HEK293T (cell line): Measurements from ENCODE around the gene MXD1.

ENCODE experiments used
- CTCF ChIA-PET: fragments of 350-600 bp; formaldehyde crosslinking; extraction: SDS; loops from one replicate; lab custom pipeline; 2021; ENCODE audit warnings: antibody characterized with exemption, inconsistent platforms; lab: Yijun Ruan, JAX
- POLR2A ChIA-PET: fragments of 350-600 bp; formaldehyde crosslinking; extraction: SDS; loops from one replicate; lab custom pipeline; 2020; ENCODE audit warnings: antibody characterized with exemption, inconsistent platforms; lab: Yijun Ruan, JAX
- DNase-seq: peaks from one replicate; pipeline ENCODE4 v3.0.0; 2012; ENCODE audit warnings: mixed read lengths; ENCODE audit errors: extremely low spot score
- ARNT ChIP-seq: fragments of 450-650 bp; IDR thresholded peaks from 2 replicates; pipeline ENCODE4 v1.6.1; 2017; ENCODE audit warnings: mild to moderate bottlenecking
- BHLHE40 ChIP-seq: fragments of 450-650 bp; IDR thresholded peaks from 2 replicates; pipeline ENCODE4 v1.6.1; 2016; ENCODE audit warnings: mild to moderate bottlenecking, moderate library complexity, borderline replicate concordance
- CTBP1 ChIP-seq: fragments of 450-650 bp; IDR thresholded peaks from 2 replicates; pipeline ENCODE4 v1.6.1; 2016; ENCODE audit warnings: borderline replicate concordance
- ELF4 ChIP-seq: fragments of 450-650 bp; IDR thresholded peaks from 2 replicates; pipeline ENCODE4 v1.6.1; 2017; ENCODE audit warnings: antibody characterized with exemption
- FOXA1 ChIP-seq: fragments of 450-650 bp; IDR thresholded peaks from 2 replicates; pipeline ENCODE4 v1.6.1; 2016; ENCODE audit warnings: mild to moderate bottlenecking
- FOXK2 ChIP-seq: fragments of 450-650 bp; IDR thresholded peaks from 2 replicates; pipeline ENCODE4 v1.6.1; 2016; ENCODE audit warnings: mild to moderate bottlenecking
- FOXM1 ChIP-seq: fragments of 450-650 bp; IDR thresholded peaks from 2 replicates; pipeline ENCODE4 v1.6.1; 2017; ENCODE audit warnings: mild to moderate bottlenecking, borderline replicate concordance
- HDGF ChIP-seq: fragments of 450-650 bp; IDR thresholded peaks from 2 replicates; pipeline ENCODE4 v1.6.1; 2017; ENCODE audit warnings: antibody characterized with exemption, borderline replicate concordance
- L3MBTL2 ChIP-seq: fragments of 450-650 bp; conservative IDR thresholded peaks from 2 replicates; pipeline ENCODE4 v1.6.1; 2016; ENCODE audit warnings: mild to moderate bottlenecking
- LEF1 ChIP-seq: fragments of 450-650 bp; IDR thresholded peaks from 2 replicates; pipeline ENCODE4 v1.6.1; 2017; ENCODE audit warnings: mild to moderate bottlenecking, borderline replicate concordance
- NFRKB ChIP-seq: fragments of 450-650 bp; IDR thresholded peaks from 2 replicates; pipeline ENCODE4 v1.6.1; 2016; ENCODE audit warnings: mild to moderate bottlenecking, moderate library complexity
- SP1 ChIP-seq: fragments of 450-650 bp; IDR thresholded peaks from 2 replicates; pipeline ENCODE4 v1.6.1; 2017
- SUZ12 ChIP-seq: fragments of 450-650 bp; IDR thresholded peaks from 2 replicates; pipeline ENCODE4 v1.6.1; 2016; ENCODE audit warnings: mild to moderate bottlenecking
- TARDBP ChIP-seq: fragments of 450-650 bp; IDR thresholded peaks from 2 replicates; pipeline ENCODE4 v1.6.1; 2016
- ZNF384 ChIP-seq: fragments of 450-650 bp; IDR thresholded peaks from 2 replicates; pipeline ENCODE4 v1.6.1; 2016
- TF ChIP-seq, protein P1 (sequence below): fragments of 450-650 bp; IDR thresholded peaks from 2 replicates; pipeline ENCODE4 v1.6.1; 2016

The MXD1 gene

DNA sequence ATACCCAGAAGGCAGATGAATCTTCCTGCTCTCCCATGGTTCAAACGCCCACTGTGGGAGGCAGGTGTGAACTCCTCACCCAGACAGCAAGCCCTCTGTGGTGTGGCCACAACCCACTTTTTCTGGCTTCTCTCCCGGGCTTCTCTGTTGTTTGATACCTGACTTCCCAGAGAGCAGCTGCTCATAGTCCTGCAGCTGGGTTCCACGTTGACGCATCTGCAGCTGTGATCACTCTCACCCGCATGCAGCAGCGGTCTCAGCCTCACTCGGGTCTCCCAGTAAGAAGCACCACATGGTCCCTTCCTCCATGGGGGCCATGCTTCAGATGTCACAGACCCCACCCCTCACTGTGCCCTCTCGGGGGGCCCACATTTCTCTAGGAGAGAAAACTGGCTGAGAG, 43.1 kb downstream of the MXD1 start:
- ChIA-PET CTCF (no interaction called here), POLR2A (no interaction called here)
- no peak for TF ChIP-seq FOXK2
- TF ChIP-seq SP1, result no peak
- no peak for TF ChIP-seq SUZ12
- no peak for TF ChIP-seq L3MBTL2
- TF ChIP-seq ZNF384, result no peak
- no peak for TF ChIP-seq LEF1
- TF ChIP-seq ELF4, result no peak
- no peak for DNase-seq

DNA sequence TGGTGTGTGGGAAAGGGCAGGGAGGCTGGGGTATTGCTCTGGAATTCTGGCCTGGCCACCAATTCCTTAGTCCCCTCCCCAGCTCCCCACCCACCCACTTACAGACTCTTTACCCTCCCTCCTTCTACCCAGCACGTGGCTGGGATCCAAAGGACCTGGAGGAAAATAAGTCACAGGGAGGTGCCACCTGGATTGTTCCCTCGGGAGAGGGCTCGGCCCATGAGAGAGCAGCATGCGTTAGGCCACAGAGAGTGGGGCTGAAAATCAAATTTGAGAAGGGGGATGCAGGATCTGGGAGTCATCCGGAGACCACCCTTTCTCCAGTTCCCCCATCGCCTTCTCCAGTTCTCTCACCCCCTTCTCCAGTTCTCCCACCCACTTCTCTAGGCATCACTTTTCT, 43.6 kb downstream of the MXD1 start:
- CTCF ChIA-PET, result no interaction called here
- DNase-seq, result no peak

DNA sequence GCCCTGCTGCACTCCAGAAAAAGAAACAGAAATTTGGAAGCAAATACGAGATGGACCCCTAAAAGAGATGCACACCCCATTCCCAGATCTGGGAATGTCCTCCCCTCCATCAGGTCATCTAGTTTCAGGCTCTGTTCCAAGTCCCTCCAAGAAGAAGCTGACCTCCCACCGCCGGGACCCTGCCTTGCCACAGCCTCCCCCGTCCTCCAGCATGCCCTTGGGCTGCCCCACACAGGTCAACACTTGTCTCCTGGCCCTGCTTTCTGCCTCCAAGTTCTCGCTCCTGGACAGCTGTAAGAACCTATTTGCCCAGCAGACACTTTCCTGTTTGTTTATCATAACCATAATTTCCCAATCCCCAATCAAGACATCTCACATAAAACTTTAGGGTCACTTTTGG, 44.5 kb downstream of the MXD1 start:
- no peak for DNase-seq
- POLR2A ChIA-PET, result no interaction called here
- no peak for TF ChIP-seq HDGF
- CTCF ChIA-PET, result no interaction called here

More for the DNA sequence above, 43.6 kb downstream of the MXD1 start:
- POLR2A ChIA-PET, result no interaction called here
- TF ChIP-seq FOXK2 (no peak), CTBP1 (no peak), L3MBTL2 (no peak), SP1 (no peak), FOXM1 (no peak), BHLHE40 (no peak), HDGF (no peak), ZNF384 (no peak)

DNA sequence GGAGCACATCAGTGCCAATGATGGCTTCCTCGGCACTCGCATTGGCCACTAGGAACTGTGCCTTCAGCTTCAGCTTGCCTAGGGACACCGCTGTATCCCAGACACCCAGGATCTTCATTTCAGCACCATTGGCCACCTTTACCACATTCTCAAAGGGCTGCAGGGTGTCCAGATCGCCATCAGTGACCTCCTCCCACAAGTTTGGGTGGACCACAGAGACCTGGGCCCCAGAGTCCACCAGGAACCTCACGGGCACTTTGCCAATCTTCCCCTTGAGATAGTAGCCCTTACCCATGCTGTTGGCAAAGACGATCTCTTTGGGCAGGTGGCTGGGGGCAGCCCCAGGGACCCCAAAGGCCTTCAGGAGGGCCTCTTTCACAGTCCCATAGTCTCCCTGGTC, 45.9 kb downstream of the MXD1 start:
- TF ChIP-seq FOXK2 (no peak), NFRKB (no peak), CTBP1 (no peak), LEF1 (no peak), ZNF384 (no peak), FOXM1 (no peak), FOXA1 (no peak), SUZ12 (no peak), HDGF (no peak), TARDBP (no peak), BHLHE40 (no peak), ELF4 (no peak), L3MBTL2 (no peak), ARNT (no peak), SP1 (no peak)
- TF ChIP-seq, protein P1, sequence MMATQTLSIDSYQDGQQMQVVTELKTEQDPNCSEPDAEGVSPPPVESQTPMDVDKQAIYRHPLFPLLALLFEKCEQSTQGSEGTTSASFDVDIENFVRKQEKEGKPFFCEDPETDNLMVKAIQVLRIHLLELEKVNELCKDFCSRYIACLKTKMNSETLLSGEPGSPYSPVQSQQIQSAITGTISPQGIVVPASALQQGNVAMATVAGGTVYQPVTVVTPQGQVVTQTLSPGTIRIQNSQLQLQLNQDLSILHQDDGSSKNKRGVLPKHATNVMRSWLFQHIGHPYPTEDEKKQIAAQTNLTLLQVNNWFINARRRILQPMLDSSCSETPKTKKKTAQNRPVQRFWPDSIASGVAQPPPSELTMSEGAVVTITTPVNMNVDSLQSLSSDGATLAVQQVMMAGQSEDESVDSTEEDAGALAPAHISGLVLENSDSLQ, result no peak
- DNase-seq, result no peak
- POLR2A ChIA-PET, result no interaction called here
- CTCF ChIA-PET, result no interaction called here

DNA sequence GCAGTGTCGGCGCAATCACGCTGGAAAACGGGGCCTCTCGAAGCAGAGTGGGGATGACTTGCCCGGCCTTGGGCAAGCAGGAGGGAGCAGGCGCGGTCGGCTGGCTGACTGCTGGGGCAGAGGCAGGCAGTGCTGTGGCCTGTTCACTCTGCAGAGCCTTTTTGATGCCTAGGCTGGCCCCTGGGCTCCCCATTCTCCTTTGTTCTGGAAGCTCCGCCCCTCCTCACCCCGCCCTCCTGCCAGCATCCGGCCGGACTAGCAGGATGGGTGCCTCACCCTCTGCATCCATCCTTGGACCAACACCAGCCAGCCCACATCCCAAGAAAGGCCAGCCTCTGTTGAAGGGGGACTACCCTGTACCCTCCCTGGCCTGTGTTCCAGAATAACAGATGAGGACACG, 46.6 kb downstream of the MXD1 start, which contains the start of gene ASPRV1:
TSS of gene ASPRV1 (minus strand) at position 136 of the 400 bp plus-strand sequence. CDS start 195 bp downstream, outside the sequence.
- DNase-seq, result no peak
- POLR2A ChIA-PET, result no interaction called here
- CTCF ChIA-PET, result no interaction called here
- TF ChIP-seq FOXK2 (no peak), HDGF (no peak), BHLHE40 (no peak), FOXA1 (no peak), LEF1 (no peak), SUZ12 (no peak), CTBP1 (no peak), ARNT (no peak), ELF4 (no peak), L3MBTL2 (no peak), FOXM1 (no peak), SP1 (no peak), ZNF384 (no peak), TARDBP (no peak), NFRKB (no peak)
- TF ChIP-seq, protein P1, result no peak

DNA sequence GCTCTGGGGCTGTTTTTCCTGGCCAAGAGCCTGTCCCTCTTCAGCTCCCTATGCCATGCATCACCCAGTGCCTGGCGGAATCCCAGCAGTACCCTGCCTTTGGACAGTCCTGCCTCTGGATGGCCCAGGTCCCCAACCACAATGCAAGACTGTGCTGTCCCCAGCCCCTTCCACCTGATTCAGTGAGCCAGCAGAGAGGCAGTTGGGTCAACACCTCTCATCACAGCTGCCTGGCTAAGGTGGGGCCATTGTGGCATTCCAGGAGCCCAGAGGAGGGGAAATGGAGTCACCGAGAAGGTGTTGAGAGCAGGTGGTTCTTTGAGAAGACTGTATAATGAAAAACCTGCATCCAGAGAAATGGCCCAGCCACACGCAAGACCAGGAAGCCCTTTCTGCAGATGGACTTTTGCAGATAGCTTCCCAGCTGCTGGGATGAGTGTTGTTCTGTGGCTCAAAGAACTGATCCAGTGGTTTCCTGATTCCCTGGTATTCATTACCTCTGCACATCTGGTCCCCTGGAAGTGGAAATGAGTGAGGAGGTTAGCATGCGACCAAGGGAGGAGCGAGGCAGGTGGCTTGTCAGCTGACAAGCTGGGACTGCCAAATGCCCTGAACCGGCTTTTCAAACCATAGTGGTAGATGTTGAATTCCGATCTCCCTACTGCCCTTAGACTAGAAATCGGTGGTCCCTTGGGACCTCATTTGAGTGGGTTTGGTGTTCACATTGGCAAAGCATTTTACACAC, 48.2 kb downstream of the MXD1 start:
- CTCF ChIA-PET, result no interaction called here

More for the DNA sequence above, 48.2 kb downstream of the MXD1 start:
- no peak for DNase-seq
- POLR2A ChIA-PET, result interaction anchor here (0.8 kb wide), 1 partner anchor 49 kb away, joined by 3 read pairs; the partner anchor contains the start of gene MXD1
- no peak for TF ChIP-seq BHLHE40
- no peak for TF ChIP-seq SP1
- no peak for TF ChIP-seq NFRKB
- TF ChIP-seq ZNF384, result no peak
- no peak for TF ChIP-seq FOXA1
- TF ChIP-seq, protein P1, result no peak
- TF ChIP-seq CTBP1, result no peak
- TF ChIP-seq LEF1, result no peak
- no peak for TF ChIP-seq HDGF
- TF ChIP-seq L3MBTL2, result no peak
- no peak for TF ChIP-seq FOXM1
- TF ChIP-seq FOXK2, result no peak
- TF ChIP-seq TARDBP, result no peak
- TF ChIP-seq ARNT, result no peak
- no peak for TF ChIP-seq ELF4
- no peak for TF ChIP-seq SUZ12
